Aorta (tissue), 5 donors: ENCODE data around the gene TAS1R1. TPM values are rescaled to one million over a fixed set of nuclear protein-coding genes. Genes with fewer than 3 reads are reported as not detected.
"Not testable (repeated sequence)": the region's sequence is repeated elsewhere in the genome, so short reads cannot be mapped to it uniquely, and the experiment has no call there.

ENCODE experiments used
- ATAC-seq: fragments of 200-7000 bp; cut with Tn5 transposase; one replicate; pipeline ENCODE4 v1.9.1; 2022; ENCODE audit warnings: moderate library complexity; ENCODE audit not compliant: low FRiP score
- DNase-seq, 2 donors: peaks; one replicate each; pipeline ENCODE4 v3.0.0-alpha.2; 2020
- H3K27ac ChIP-seq, 2 donors: one replicate each; pipeline ENCODE4 v1.5.1; 2013; ENCODE audit warnings: low read length in 2 of 2, mild to moderate bottlenecking in 2 of 2, moderate library complexity in 2 of 2, control low read depth in 1 of 2, inconsistent platforms in 1 of 2, low read depth in 1 of 2
- H3K27me3 ChIP-seq, 2 donors: one replicate each; pipeline ENCODE4 v1.6.1; 2013; ENCODE audit warnings: control low read depth in 1 of 2, low read length in 1 of 2, mild to moderate bottlenecking in 1 of 2, moderate library complexity in 1 of 2; ENCODE audit not compliant: insufficient read depth in 2 of 2, control insufficient read depth in 1 of 2
- H3K36me3 ChIP-seq, 2 donors: one replicate each; pipeline ENCODE4 v1.6.1; 2013; ENCODE audit warnings: control low read depth in 1 of 2, low read length in 1 of 2, mild to moderate bottlenecking in 1 of 2; ENCODE audit not compliant: insufficient read depth in 2 of 2, control insufficient read depth in 1 of 2
- H3K4me1 ChIP-seq, 2 donors: one replicate each; pipeline ENCODE4 v1.6.1; 2013; ENCODE audit warnings: low read length in 2 of 2, control low read depth in 1 of 2, mild to moderate bottlenecking in 1 of 2, moderate library complexity in 1 of 2; ENCODE audit not compliant: insufficient read depth in 2 of 2, control insufficient read depth in 1 of 2
- H3K4me3 ChIP-seq, 2 donors: one replicate each; pipeline ENCODE4 v1.5.1; 2013; ENCODE audit warnings: low read length in 2 of 2, control low read depth in 1 of 2, mild to moderate bottlenecking in 1 of 2
- H3K9me3 ChIP-seq: one replicate; pipeline ENCODE4 v1.6.1; 2013; ENCODE audit warnings: mild to moderate bottlenecking, low read length; ENCODE audit not compliant: control insufficient read depth
- WGBS, 2 donors: extraction: QIAGEN DNeasy Blood & Tissue Kit; methylation state at CpG; one replicate each; pipeline ENCODE4 v1.1.7; 2013; 5-methylcytosine and 5-hydroxymethylcytosine counted together
- intact Hi-C, 2 donors: fragments of 100-400 bp; cut with DNase I; formaldehyde crosslinking; loops; one replicate each; pipeline versions ENCODE4 v1.14.2 to v1.15.0; 2022
- polyA plus RNA-seq, 2 donors: library from polyadenylated mRNA; stranded (reverse); fragments of 200-250 nt; gene quantifications; one replicate each; pipeline ENCODE4 v1.2.3, GENCODE V29; 2013
- total RNA-seq, 2 donors: library from RNA; stranded (reverse); fragmentation: NEBNext Ultra II Directional; extraction: Animal tissue kit (Norgen Biotek cat#: 25700); gene quantifications; one replicate each; pipeline ENCODE4 v1.2.1, GENCODE V29; 2021
- donor health status: healthy with polysubstance abuse.
- donor health status: Bipolar disorder and iron deficiency.
- donor health status: DM: no; HTN: no; CAD: no.
- donor health status: DM: no; HTN: no; CAD: no.
- donor health status: DM: yes; HTN: yes; CAD: no.

Gene TAS1R1
- total and polyA plus RNA-seq, 4 donors: 1.3 TPM; not detected in 3

DNA sequence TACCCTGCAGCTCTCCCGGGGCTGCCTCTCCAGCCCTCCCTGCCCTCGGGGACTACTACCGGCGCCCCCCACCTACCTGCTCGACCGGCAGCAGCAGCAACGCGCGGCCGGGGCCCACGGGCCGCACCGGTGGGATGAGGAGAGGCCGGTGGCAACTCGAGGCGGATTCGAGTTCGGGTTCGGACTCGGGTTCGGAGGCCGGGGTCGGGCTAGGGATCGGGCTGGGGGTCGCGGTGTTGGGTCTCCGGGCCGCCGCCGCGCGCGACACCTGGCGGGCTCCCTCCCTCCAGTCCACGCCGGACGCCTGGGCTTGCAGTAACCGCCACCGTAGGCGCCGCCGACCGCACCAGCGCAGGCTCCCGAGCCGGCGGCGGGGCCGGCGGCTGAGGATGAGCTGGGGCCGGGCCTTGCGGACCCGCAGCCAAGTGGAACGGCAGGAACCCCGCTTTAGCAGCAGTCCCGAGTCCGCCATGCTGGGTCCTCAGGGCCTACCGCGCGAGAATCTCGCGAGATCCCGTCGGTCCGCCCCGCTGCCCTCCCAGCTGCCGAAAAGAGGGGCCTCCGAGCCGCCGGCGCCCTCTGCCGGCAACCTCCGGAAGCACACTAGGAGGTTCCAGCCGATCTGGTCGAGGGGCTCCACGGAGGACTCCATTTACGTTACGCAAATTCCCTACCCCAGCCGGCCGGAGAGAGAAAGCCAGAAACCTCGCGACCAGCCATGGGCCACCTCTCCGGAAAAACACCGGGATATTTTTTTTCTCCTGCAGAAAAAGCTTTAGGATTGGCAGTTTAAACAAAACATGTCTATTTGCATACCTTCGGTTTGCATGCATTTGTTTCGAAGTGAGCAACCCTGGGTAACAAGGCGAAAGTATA, 838 bp upstream of the TAS1R1 start, which contains the start of gene NOL9:
TSS of gene NOL9 (minus strand) at position 483 of the 876 bp plus-strand sequence. CDS start at position 472, 11 bp downstream.
- H3K4me1 ChIP-seq: peaks cover 0 to 3% of the 10 kb centered on the region in 2 donors
- WGBS, 2 donors: 1% methylated on average over 85 to 87 of the region's 87 CpGs
- peak within 1 kb of the TSS in 1 of 2 donors; percentile 50 for H3K27ac ChIP-seq

DNA sequence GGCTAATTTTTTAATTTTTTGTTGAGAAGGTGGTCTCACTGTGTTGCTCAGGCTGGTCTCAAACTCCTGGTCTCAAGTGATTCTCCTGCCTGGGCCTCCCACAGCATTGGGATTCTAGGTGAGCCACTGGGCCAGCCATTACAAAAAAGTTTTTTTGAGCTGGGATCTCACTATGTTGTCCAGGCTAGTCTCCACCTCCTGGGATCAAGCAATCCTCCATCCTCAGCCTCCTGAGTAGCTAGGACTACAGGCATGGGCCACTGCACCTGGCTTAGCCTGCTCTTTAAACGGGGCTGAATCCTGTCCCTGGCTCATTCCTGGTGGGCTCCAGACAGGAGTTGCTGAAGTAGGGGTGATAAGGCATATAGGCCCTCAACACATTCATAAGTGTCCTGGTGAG, 2.5 kb downstream of the TAS1R1 start:
- WGBS, 2 donors: 87 to 96% methylated on average over 1 of the region's 1 CpG
- no peak for ATAC-seq
- intact Hi-C loops: loop anchor here in 1 of 2 donors (10.0 kb wide), 1 partner anchor 87 kb away; no protein-coding TSS in a partner anchor

More for the DNA sequence above, 838 bp upstream of the TAS1R1 start, which contains the start of gene NOL9:
- H3K27me3 ChIP-seq: no peaks in the 10 kb centered on the region
- peaks cover 0 to 1% of the 10 kb centered on the region in 2 donors for H3K36me3 ChIP-seq
- peak; percentile 97 to 99 for DNase-seq
- H3K4me3 ChIP-seq: peak within 1 kb of the TSS; percentile 82 to 85
- no peaks in the 10 kb centered on the region for H3K9me3 ChIP-seq
- peak; percentile 99 for ATAC-seq
- intact Hi-C loops: loop anchor here (2.0 to 10.0 kb wide), 3 partner anchors 63 to 93 kb away; partner anchors contain the start of gene PLEKHG5 (in 1 of the 2)

DNA sequence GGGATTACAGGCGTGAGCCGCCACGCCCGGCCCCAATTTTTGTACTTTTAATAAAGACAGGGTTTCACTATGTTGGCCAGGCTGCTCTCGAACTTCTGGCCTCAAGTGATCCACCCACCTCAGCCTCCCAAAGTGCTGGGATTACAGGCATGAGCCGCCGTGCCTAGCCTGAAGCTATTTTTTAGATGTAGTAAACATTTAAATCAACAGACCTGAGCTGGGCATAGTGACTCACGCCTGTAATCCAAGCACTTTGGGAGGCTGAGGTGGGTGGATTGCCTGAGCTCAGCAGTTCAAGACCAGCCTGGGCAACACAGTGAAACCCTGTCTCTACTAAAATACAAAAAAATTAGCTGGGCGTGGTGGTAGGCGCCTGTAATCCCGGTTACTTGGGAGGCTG, 4.1 kb downstream of the TAS1R1 start:
- H3K27ac ChIP-seq, ATAC-seq, H3K4me3 ChIP-seq, H3K4me1 ChIP-seq, H3K36me3 ChIP-seq, H3K27me3 ChIP-seq, H3K9me3 ChIP-seq, DNase-seq: not testable (repeated sequence)
- 84 to 89% methylated on average over 11 of the region's 11 CpGs for WGBS, 2 donors
- intact Hi-C loops: loop anchor here in 1 of 2 donors (10.0 kb wide), 1 partner anchor 86 kb away; no protein-coding TSS in a partner anchor

More for the DNA sequence above, 2.5 kb downstream of the TAS1R1 start:
- Histone ChIP-seq H3K36me3 (no peaks in the 10 kb centered on the region), H3K27ac (no peak overlapping the region), H3K27me3 (no peaks in the 10 kb centered on the region), H3K4me1 (peaks cover 0 to 3% of the 10 kb centered on the region in 2 donors), H3K4me3 (no peak overlapping the region), H3K9me3 (no peaks in the 10 kb centered on the region)
- DNase-seq: no peak

DNA sequence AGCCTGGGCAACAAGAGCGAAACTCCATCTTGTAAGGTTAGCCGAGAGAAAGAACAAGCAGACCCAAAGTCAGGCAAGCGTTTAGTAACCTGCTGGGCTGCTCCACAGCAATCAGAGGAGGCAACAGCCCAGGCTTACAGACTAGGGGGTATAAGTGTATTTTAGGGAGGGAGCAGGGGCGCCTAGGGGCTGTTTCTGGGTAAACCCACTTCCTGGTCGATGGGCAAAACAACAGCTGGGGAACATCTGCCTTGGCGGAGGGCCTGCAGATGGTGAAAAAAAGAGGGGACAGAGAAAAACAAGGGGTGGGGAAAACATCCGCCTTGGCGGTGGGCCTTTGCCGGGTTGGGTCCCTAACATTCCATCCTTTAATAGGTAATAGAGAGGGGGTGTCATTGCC, 5.2 kb downstream of the TAS1R1 start:
- ATAC-seq (no peak), DNase-seq (no peak)
- H3K4me3 ChIP-seq: no peak overlapping the region
- no peaks in the 10 kb centered on the region for H3K9me3 ChIP-seq
- intact Hi-C loops: no loop called here
- H3K36me3 ChIP-seq: no peaks in the 10 kb centered on the region
- H3K27ac ChIP-seq: no peak overlapping the region
- 76 to 83% methylated on average over 9 of the region's 9 CpGs for WGBS, 2 donors
- H3K27me3 ChIP-seq: no peaks in the 10 kb centered on the region
- no peaks in the 10 kb centered on the region for H3K4me1 ChIP-seq

DNA sequence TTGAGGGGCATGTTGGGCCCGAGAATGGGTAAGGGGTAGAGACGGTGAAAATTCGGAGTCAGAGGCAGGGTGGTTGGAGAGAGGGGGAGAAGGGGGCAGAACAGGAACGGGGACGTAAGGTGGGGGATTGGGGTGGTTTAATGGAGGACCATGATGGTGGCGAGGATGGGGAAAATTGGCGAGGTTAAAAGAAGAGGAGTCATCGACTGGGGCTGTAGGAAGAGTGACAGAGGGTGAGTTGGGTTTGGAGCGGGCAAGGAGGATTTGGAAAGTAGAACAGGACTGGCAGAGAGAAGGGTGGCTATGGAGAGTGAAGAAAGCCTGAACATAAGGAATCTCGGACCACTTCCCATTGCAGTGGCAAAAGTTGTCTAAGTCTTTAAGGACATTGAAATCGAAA, 13.9 kb downstream of the TAS1R1 start:
- Histone ChIP-seq H3K27ac (no peak overlapping the region), H3K27me3 (no peaks in the 10 kb centered on the region), H3K36me3 (no peaks in the 10 kb centered on the region), H3K4me1 (no peaks in the 10 kb centered on the region), H3K4me3 (no peak overlapping the region), H3K9me3 (peaks cover 2% of the 10 kb centered on the region)
- intact Hi-C loops: no loop called here
- no peak for ATAC-seq
- WGBS, 2 donors: 91 to 94% methylated on average over 11 of the region's 11 CpGs
- no peak for DNase-seq

DNA sequence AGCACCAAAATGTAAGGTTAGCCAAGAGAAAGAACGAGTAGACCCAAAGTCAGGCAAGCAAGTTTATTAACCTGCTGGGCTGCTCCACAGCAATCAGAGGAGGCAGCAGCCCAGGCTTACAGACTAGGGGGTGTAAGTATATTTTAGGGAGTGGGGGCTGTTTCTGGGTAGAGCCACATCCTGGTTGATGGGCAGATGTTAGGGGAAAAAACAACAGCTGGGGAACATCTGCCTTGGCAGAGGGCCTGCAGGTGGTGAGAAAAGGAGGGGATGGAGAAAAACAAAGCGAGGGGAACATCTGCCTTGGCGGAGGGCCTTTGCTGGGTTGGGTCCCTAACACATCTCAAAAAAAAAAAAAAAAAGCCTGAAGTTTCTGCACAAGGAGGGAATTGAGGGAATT, 15.0 kb downstream of the TAS1R1 start:
- H3K36me3 ChIP-seq: no peaks in the 10 kb centered on the region
- 65 to 77% methylated on average over 3 of the region's 3 CpGs for WGBS, 2 donors
- peaks cover 2% of the 10 kb centered on the region for H3K9me3 ChIP-seq
- DNase-seq: no peak
- no peaks in the 10 kb centered on the region for H3K27me3 ChIP-seq
- no peaks in the 10 kb centered on the region for H3K4me1 ChIP-seq
- no peak overlapping the region for H3K27ac ChIP-seq
- no peak for ATAC-seq
- H3K4me3 ChIP-seq: no peak overlapping the region
- intact Hi-C loops: no loop called here

DNA sequence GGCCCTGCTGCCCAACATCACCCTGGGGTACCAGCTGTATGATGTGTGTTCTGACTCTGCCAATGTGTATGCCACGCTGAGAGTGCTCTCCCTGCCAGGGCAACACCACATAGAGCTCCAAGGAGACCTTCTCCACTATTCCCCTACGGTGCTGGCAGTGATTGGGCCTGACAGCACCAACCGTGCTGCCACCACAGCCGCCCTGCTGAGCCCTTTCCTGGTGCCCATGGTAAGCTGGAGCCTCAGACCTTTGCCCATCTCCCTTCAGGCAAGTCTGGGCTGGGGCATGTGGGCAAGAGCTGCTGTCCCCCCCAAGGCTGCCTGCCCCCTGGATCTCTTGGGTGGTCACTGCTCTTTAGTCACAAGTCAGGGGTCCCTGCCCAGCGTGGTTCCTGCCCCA, 15.9 kb downstream of the TAS1R1 start:
- no peaks in the 10 kb centered on the region for H3K27me3 ChIP-seq
- no peak overlapping the region for H3K27ac ChIP-seq
- intact Hi-C loops: no loop called here
- H3K36me3 ChIP-seq: no peaks in the 10 kb centered on the region
- H3K9me3 ChIP-seq: peaks cover 2% of the 10 kb centered on the region
- DNase-seq (no peak), ATAC-seq (no peak)
- no peaks in the 10 kb centered on the region for H3K4me1 ChIP-seq
- H3K4me3 ChIP-seq: no peak overlapping the region
- 74 to 79% methylated on average over 5 of the region's 5 CpGs for WGBS, 2 donors

DNA sequence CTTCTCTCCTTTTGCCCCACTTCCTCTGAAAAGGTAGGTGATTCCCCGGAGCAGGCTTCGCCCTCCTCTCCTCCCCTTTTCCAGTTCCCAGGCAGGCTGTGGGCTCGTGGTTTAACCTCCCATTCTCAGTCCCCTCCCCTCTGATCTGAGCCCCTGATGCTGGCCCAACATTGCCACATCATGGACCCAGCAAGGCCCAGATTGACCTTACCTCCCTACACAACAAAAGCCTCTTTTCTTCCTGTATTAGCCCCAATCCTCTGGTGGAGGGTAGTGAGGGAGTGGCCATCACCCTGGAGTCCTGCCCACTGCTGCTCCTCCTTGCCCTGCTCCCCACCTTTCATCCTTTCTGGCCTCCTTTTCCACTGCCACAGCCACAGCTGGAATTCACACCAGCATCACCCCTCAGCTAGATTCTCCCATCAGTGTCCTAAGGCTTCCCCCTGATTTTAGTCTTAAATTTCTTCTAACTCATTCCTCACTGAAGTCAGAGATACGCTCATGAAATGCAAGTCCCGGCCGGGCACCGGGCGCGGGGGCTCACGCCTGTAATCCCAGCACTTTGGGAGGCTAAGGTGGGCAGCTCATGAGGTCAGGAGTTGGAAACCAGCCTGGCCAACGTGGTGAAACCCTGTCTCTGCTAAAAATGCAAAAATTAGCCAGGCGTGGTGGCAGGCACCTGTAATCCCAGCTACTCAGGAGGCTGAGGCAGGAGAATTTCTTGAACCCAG, 17.7 kb downstream of the TAS1R1 start:
- no peak overlapping the region for H3K27ac ChIP-seq
- DNase-seq (no peak), ATAC-seq (no peak)
- intact Hi-C loops: no loop called here
- peaks cover 2% of the 10 kb centered on the region for H3K9me3 ChIP-seq
- no peaks in the 10 kb centered on the region for H3K27me3 ChIP-seq
- WGBS, 2 donors: 74 to 81% methylated on average over 12 of the region's 12 CpGs
- H3K36me3 ChIP-seq: no peaks in the 10 kb centered on the region
- H3K4me1 ChIP-seq: no peaks in the 10 kb centered on the region
- no peak overlapping the region for H3K4me3 ChIP-seq
